ENCODE measurements around the gene GFOD2. TPM values are rescaled to one million over a fixed set of nuclear protein-coding genes. Genes with fewer than 3 reads are reported as not detected.

The GFOD2 gene
- total RNA-seq, 4 donors from 2014 or later, result 21.9 to 32.2 (median 24.3) TPM

DNA sequence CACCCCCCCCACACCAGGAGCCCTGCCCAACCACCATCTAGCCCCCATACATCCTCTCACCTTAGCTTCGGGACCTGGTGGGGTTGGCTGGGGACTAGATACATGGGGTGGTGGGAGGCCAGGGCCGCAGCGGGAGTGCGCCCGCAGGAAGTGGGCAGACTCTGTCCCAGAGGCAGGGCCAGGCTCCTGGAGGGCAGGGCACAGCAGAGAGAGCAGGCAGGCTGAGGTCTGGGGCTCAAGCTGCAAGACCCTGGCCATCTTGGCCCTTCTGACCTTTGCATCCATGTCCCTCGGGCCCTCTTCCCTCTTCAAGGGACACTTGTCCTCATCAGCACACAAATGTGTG is 55.3 kb downstream of the GFOD2 start:
- Histone ChIP-seq H3K36me3 (no peaks in the 10 kb centered on the region), H3K4me1 (peaks cover 29 to 47% (median 39%) of the 10 kb centered on the region in 4 donors), H3K27ac (no peak overlapping the region), H3K4me3 (no peak overlapping the region), H3K9me3 (no peaks in the 10 kb centered on the region), H3K27me3 (no peaks in the 10 kb centered on the region)
- TF ChIP-seq, protein P1, sequence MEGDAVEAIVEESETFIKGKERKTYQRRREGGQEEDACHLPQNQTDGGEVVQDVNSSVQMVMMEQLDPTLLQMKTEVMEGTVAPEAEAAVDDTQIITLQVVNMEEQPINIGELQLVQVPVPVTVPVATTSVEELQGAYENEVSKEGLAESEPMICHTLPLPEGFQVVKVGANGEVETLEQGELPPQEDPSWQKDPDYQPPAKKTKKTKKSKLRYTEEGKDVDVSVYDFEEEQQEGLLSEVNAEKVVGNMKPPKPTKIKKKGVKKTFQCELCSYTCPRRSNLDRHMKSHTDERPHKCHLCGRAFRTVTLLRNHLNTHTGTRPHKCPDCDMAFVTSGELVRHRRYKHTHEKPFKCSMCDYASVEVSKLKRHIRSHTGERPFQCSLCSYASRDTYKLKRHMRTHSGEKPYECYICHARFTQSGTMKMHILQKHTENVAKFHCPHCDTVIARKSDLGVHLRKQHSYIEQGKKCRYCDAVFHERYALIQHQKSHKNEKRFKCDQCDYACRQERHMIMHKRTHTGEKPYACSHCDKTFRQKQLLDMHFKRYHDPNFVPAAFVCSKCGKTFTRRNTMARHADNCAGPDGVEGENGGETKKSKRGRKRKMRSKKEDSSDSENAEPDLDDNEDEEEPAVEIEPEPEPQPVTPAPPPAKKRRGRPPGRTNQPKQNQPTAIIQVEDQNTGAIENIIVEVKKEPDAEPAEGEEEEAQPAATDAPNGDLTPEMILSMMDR (IDR thresholded peaks at IDR 0.05), result no peak
- TF ChIP-seq EP300 (IDR thresholded peaks at IDR 0.05; ENCODE audit: low read depth), result no peak
- TF ChIP-seq POLR2A (IDR thresholded peaks at IDR 0.05), result no peak
- no peak for TF ChIP-seq POLR2AphosphoS5 (IDR thresholded peaks at IDR 0.05)
- DNase-seq, result no peak
- WGBS, 2 donors (ENCODE audit: low coverage in 1 of 2), result 91 to 100% methylated on average over 1 to 6 of the region's 6 CpGs
- in situ Hi-C loops (cut with MboI; ENCODE audit: low pct_ligation_motif_present in 1 of 4, low pct_unique_long_range_greater_than_20kb in 1 of 4, low sequenced_read_pairs in 3 of 4), result loop anchor here in 3 of 4 donors (10.0 to 25.0 kb wide), 2 partner anchors 102 to 139 kb away; partner anchors contain the start of genes CTCF (in 2 of the 3) and RIPOR1 (in 1 of the 3)
- intact Hi-C loops (cut with DNase I; ENCODE audit: low total_unique reads), result no loop called here

- intact Hi-C loops (cut with DNase I; ENCODE audit: low total_unique reads) (no loop called here), in situ Hi-C loops (cut with MboI; ENCODE audit: low pct_ligation_motif_present in 1 of 4, low pct_unique_long_range_greater_than_20kb in 1 of 4, low sequenced_read_pairs in 3 of 4) (loop anchor here in 3 of 4 donors (10.0 to 25.0 kb wide), 2 partner anchors 101 to 139 kb away; partner anchors contain the start of genes CTCF (in 2 of the 3) and RIPOR1 (in 1 of the 3))
- no peaks in the 10 kb centered on the region for H3K36me3 ChIP-seq
- TF ChIP-seq, protein P1 (IDR thresholded peaks at IDR 0.05), result peak in 1 of 5 experiments; percentile 12
- TF ChIP-seq POLR2A (IDR thresholded peaks at IDR 0.05) (no peak), POLR2AphosphoS5 (IDR thresholded peaks at IDR 0.05) (no peak), EP300 (IDR thresholded peaks at IDR 0.05; ENCODE audit: low read depth) (no peak)
- H3K4me1 ChIP-seq, result peaks cover 30 to 43% (median 40%) of the 10 kb centered on the region in 4 donors
- H3K27ac ChIP-seq, result no peak overlapping the region
- no peaks in the 10 kb centered on the region for H3K27me3 ChIP-seq
- 83% methylated on average over 21 of the region's 25 CpGs; no CpG with 5 or more reads in 1 of the 2 donors for WGBS, 2 donors (ENCODE audit: low coverage in 1 of 2)
- H3K9me3 ChIP-seq, result no peaks in the 10 kb centered on the region
- DNase-seq, result no peak
- no peak overlapping the region for H3K4me3 ChIP-seq
Observed at GRCh38 chr16:67663151-67663876, 55.8 kb downstream of the GFOD2 start.

- DNase-seq, result no peak
- TF ChIP-seq, protein P1 (IDR thresholded peaks at IDR 0.05), result no peak
- TF ChIP-seq EP300 (IDR thresholded peaks at IDR 0.05; ENCODE audit: low read depth) (no peak), POLR2A (IDR thresholded peaks at IDR 0.05) (no peak), POLR2AphosphoS5 (IDR thresholded peaks at IDR 0.05) (no peak)
- no peak overlapping the region for H3K4me3 ChIP-seq
- intact Hi-C loops (cut with DNase I; ENCODE audit: low total_unique reads) (no loop called here), in situ Hi-C loops (cut with MboI; ENCODE audit: low pct_ligation_motif_present in 1 of 4, low pct_unique_long_range_greater_than_20kb in 1 of 4, low sequenced_read_pairs in 3 of 4) (loop anchor here in 3 of 4 donors (10.0 to 25.0 kb wide), 2 partner anchors 100 to 138 kb away; partner anchors contain the start of genes CTCF (in 2 of the 3) and RIPOR1 (in 1 of the 3))
- H3K27me3 ChIP-seq, result no peaks in the 10 kb centered on the region
- no peaks in the 10 kb centered on the region for H3K9me3 ChIP-seq
- H3K36me3 ChIP-seq, result no peaks in the 10 kb centered on the region
- no peak overlapping the region for H3K27ac ChIP-seq
- peaks cover 26 to 36% (median 34%) of the 10 kb centered on the region in 4 donors for H3K4me1 ChIP-seq
Observed at GRCh38 chr16:67662653-67663010, 56.5 kb downstream of the GFOD2 start.

- Histone ChIP-seq H3K4me1 (peaks cover 21 to 31% (median 29%) of the 10 kb centered on the region in 4 donors), H3K36me3 (no peaks in the 10 kb centered on the region), H3K27ac (no peak overlapping the region), H3K9me3 (no peaks in the 10 kb centered on the region), H3K4me3 (no peak overlapping the region), H3K27me3 (no peaks in the 10 kb centered on the region)
- no peak for DNase-seq
- intact Hi-C loops (cut with DNase I; ENCODE audit: low total_unique reads) (no loop called here), in situ Hi-C loops (cut with MboI; ENCODE audit: low pct_ligation_motif_present in 1 of 4, low pct_unique_long_range_greater_than_20kb in 1 of 4, low sequenced_read_pairs in 3 of 4) (loop anchor here in 3 of 4 donors (10.0 to 25.0 kb wide), 2 partner anchors 100 to 137 kb away; partner anchors contain the start of genes CTCF (in 2 of the 3) and RIPOR1 (in 1 of the 3))
- TF ChIP-seq POLR2A (IDR thresholded peaks at IDR 0.05), result no peak
- TF ChIP-seq, protein P1 (IDR thresholded peaks at IDR 0.05), result no peak
- no peak for TF ChIP-seq EP300 (IDR thresholded peaks at IDR 0.05; ENCODE audit: low read depth)
- TF ChIP-seq POLR2AphosphoS5 (IDR thresholded peaks at IDR 0.05), result no peak
- WGBS, 2 donors (ENCODE audit: low coverage in 1 of 2), result 93% methylated on average over 34 of the region's 34 CpGs; no CpG with 5 or more reads in 1 of the 2 donors
Observed at GRCh38 chr16:67661886-67662652, 57.0 kb downstream of the GFOD2 start.

Measured in transverse colon (tissue), 4 donors.